Measurements from ENCODE around the gene PCDHGA11.

DNA sequence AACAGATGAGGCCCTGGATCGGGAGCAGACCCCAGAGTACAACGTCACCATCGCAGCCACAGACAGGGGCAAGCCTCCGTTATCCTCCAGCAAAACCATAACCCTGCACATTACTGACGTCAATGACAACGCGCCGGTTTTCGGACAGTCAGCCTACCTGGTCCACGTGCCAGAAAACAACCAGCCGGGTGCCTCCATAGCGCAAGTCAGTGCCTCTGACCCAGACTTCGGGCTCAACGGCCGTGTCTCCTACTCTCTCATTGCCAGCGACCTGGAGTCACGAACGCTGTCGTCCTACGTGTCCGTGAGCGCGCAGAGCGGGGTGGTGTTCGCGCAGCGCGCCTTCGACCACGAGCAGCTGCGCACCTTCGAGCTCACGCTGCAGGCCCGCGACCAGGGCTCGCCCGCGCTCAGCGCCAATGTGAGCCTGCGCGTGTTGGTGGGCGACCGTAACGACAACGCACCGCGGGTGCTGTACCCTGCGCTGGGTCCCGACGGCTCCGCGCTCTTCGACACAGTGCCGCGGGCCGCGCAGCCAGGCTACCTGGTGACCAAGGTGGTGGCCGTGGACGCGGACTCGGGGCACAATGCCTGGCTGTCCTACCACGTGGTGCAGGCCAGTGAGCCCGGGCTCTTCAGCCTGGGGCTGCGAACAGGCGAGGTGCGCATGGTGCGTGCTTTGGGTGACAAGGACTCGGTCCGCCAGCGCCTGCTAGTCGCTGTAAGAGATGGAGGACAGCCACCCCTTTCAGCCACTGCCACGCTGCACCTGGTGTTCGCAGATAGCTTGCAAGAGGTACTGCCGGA is 1.6 kb upstream of the PCDHGA11 start:
- TF ChIP-seq RAD21 (IDR thresholded peaks at IDR 0.05; ENCODE audit: low read depth): no peak
- TF ChIP-seq, protein P1, sequence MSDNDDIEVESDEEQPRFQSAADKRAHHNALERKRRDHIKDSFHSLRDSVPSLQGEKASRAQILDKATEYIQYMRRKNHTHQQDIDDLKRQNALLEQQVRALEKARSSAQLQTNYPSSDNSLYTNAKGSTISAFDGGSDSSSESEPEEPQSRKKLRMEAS (IDR thresholded peaks at IDR 0.05): no peak
- no peak for TF ChIP-seq TAF1 (IDR thresholded peaks at IDR 0.05; ENCODE audit: low read depth)
- TF ChIP-seq, protein P2, sequence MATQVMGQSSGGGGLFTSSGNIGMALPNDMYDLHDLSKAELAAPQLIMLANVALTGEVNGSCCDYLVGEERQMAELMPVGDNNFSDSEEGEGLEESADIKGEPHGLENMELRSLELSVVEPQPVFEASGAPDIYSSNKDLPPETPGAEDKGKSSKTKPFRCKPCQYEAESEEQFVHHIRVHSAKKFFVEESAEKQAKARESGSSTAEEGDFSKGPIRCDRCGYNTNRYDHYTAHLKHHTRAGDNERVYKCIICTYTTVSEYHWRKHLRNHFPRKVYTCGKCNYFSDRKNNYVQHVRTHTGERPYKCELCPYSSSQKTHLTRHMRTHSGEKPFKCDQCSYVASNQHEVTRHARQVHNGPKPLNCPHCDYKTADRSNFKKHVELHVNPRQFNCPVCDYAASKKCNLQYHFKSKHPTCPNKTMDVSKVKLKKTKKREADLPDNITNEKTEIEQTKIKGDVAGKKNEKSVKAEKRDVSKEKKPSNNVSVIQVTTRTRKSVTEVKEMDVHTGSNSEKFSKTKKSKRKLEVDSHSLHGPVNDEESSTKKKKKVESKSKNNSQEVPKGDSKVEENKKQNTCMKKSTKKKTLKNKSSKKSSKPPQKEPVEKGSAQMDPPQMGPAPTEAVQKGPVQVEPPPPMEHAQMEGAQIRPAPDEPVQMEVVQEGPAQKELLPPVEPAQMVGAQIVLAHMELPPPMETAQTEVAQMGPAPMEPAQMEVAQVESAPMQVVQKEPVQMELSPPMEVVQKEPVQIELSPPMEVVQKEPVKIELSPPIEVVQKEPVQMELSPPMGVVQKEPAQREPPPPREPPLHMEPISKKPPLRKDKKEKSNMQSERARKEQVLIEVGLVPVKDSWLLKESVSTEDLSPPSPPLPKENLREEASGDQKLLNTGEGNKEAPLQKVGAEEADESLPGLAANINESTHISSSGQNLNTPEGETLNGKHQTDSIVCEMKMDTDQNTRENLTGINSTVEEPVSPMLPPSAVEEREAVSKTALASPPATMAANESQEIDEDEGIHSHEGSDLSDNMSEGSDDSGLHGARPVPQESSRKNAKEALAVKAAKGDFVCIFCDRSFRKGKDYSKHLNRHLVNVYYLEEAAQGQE (IDR thresholded peaks at IDR 0.05; ENCODE audit: low read depth): no peak

All from Ishikawa (cell line).